Esophagus muscularis mucosa (tissue), 4 donors: ENCODE results near the gene WDR70.

Experiments
- CTCF ChIP-seq, 3 experiments: fragments of 200-600 bp in 2 of 3; fragments of 450-650 bp in 1 of 3; sonication (generic) in 2 of 3; IDR thresholded peaks; one replicate each; pipeline ENCODE4 v1.5.1; 2017 to 2019; ENCODE audit warnings: antibody characterized with exemption in 3 of 3, mild to moderate bottlenecking in 2 of 3, moderate library complexity in 1 of 3
- EP300 ChIP-seq: sonication (generic); formaldehyde crosslinking; IDR thresholded peaks from one replicate; pipeline ENCODE4 v1.6.1; 2017; ENCODE audit warnings: antibody characterized with exemption
- POLR2AphosphoS5 ChIP-seq, 2 donors: sonication (generic); formaldehyde crosslinking; IDR thresholded peaks; one replicate each; pipeline ENCODE4 v1.6.1; 2017; ENCODE audit warnings: antibody characterized with exemption in 2 of 2

DNA sequence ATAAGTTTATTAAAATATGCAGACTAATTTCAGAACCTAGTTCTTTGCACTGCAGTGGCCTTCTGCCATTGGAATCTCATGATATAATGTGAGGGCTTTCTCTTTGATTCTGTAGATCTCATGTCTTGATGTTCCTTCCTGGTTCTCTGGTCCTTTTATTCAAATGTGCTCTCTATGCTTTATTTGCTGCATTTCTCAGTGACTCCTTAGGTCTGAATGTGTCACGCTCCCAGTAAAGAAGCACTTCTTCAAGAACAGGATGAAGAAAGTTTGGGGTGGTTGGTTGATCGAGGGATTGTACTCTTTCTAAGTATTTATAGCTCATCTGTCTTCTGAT is 338.1 kb downstream of the WDR70 start:
- TF ChIP-seq POLR2AphosphoS5 (IDR thresholded peaks at IDR 0.05) (no peak), EP300 (no peak), CTCF (IDR thresholded peaks at IDR 0.05) (no peak)
